ENCODE data around the gene NTN3.

GRCh38 chr16:2425825-2426430 is 45.2 kb upstream of the NTN3 start:
- TF ChIP-seq POLR2AphosphoS5 (IDR thresholded peaks at IDR 0.05) (no peak), POLR2A (IDR thresholded peaks at IDR 0.05) (no peak)
- TF ChIP-seq, protein P1, sequence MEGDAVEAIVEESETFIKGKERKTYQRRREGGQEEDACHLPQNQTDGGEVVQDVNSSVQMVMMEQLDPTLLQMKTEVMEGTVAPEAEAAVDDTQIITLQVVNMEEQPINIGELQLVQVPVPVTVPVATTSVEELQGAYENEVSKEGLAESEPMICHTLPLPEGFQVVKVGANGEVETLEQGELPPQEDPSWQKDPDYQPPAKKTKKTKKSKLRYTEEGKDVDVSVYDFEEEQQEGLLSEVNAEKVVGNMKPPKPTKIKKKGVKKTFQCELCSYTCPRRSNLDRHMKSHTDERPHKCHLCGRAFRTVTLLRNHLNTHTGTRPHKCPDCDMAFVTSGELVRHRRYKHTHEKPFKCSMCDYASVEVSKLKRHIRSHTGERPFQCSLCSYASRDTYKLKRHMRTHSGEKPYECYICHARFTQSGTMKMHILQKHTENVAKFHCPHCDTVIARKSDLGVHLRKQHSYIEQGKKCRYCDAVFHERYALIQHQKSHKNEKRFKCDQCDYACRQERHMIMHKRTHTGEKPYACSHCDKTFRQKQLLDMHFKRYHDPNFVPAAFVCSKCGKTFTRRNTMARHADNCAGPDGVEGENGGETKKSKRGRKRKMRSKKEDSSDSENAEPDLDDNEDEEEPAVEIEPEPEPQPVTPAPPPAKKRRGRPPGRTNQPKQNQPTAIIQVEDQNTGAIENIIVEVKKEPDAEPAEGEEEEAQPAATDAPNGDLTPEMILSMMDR (IDR thresholded peaks at IDR 0.05 in 8 of 11, conservative IDR thresholded peaks at IDR 0.05 in 3 of 11) = no peak
